Liver (tissue), 3 donors: ENCODE results near the gene ITIH4.

ENCODE experiments used
- CTCF ChIP-seq: fragments of 150-350 bp; IDR thresholded peaks from 2 replicates; pipeline ENCODE4 v1.5.1; 2017; ENCODE audit warnings: improper control_type of control experiment, low read depth, low read length; ENCODE audit not compliant: missing input control
- GABPA ChIP-seq, 2 donors: IDR thresholded peaks in 1 of 2; conservative IDR thresholded peaks in 1 of 2; 2 replicates each; pipeline ENCODE4 v1.6.1; 2016; ENCODE audit warnings: antibody characterized with exemption in 2 of 2, mild to moderate bottlenecking in 1 of 2, moderate library complexity in 1 of 2
- donor health status: healthy.
- donor health status: healthy.

GRCh38 chr3:52809149-52809548 lies 21.3 kb downstream of the ITIH4 start:
- TF ChIP-seq CTCF = no peak
- no peak for TF ChIP-seq GABPA (IDR thresholded peaks at IDR 0.05 in 1 of 2, conservative IDR thresholded peaks at IDR 0.05 in 1 of 2)
